Measurements from ENCODE around the gene SS18L1. TPM values are rescaled to one million over a fixed set of nuclear protein-coding genes. Genes with fewer than 3 reads are reported as not detected.

Gene SS18L1
- total RNA-seq, 1 donor from 2014 or later = 16.3 TPM

GRCh38 chr20:62177307-62177706 lies 33.7 kb downstream of the SS18L1 start:
- Mint-ChIP-seq H3K4me3 (ENCODE audit: unreplicated experiment) (no peak overlapping the region), H3K27ac (ENCODE audit: unreplicated experiment) (no peak overlapping the region), H3K9me3 (ENCODE audit: unreplicated experiment) (no peaks in the 10 kb centered on the region), H3K27me3 (ENCODE audit: low read depth, unreplicated experiment) (no peaks in the 10 kb centered on the region), H3K4me1 (ENCODE audit: low read depth, unreplicated experiment) (no peaks in the 10 kb centered on the region), H3K36me3 (ENCODE audit: low read depth, unreplicated experiment) (peaks cover 7% of the 10 kb centered on the region)
- no peak overlapping the region for H3K4me2 ChIP-seq (ENCODE audit: low read length)
- H3K79me2 ChIP-seq (ENCODE audit: insufficient read depth, low read length) = no peaks in the 10 kb centered on the region
- no peak overlapping the region for H3K9ac ChIP-seq (ENCODE audit: low read length)
- TF ChIP-seq CTCF (IDR thresholded peaks at IDR 0.05; ENCODE audit: insufficient read depth, low read depth, low read length) = no peak
- TF ChIP-seq EZH2 (IDR thresholded peaks at IDR 0.05; ENCODE audit: insufficient read depth, low read length) = no peak
- DNase-seq (ENCODE audit: low read depth) (no peak), FAIRE-seq (no peak)
- H2AFZ ChIP-seq (ENCODE audit: low read depth, low read length) = no peak overlapping the region
- no peak overlapping the region for H3K27ac ChIP-seq (ENCODE audit: low read depth, low read length)
- H3K4me1 ChIP-seq (ENCODE audit: insufficient read depth, low read length) = peaks cover 7% of the 10 kb centered on the region
- no peaks in the 10 kb centered on the region for H3K27me3 ChIP-seq (ENCODE audit: insufficient read depth, low read length)
- no peaks in the 10 kb centered on the region for H3K9me3 ChIP-seq (ENCODE audit: insufficient read depth, low read depth, low read length)
- H3K4me3 ChIP-seq (ENCODE audit: insufficient read depth, low read depth, low read length) = no peak overlapping the region
- H3K36me3 ChIP-seq (ENCODE audit: insufficient read depth, low read length) = peaks cover 8% of the 10 kb centered on the region
- H4K20me1 ChIP-seq (ENCODE audit: insufficient read depth, low read length) = no peaks in the 10 kb centered on the region

- H3K4me3 Mint-ChIP-seq (ENCODE audit: unreplicated experiment) = no peak overlapping the region
- no peak overlapping the region for H3K27ac ChIP-seq (ENCODE audit: low read depth, low read length)
Measured at GRCh38 chr20:62178316-62179161, 35.0 kb downstream of the SS18L1 start.

More at GRCh38 chr20:62178316-62179161, 35.0 kb downstream of the SS18L1 start:
- no peak overlapping the region for H3K9ac ChIP-seq (ENCODE audit: low read length)
- no peaks in the 10 kb centered on the region for H3K9me3 ChIP-seq (ENCODE audit: insufficient read depth, low read depth, low read length)
- H3K27me3 Mint-ChIP-seq (ENCODE audit: low read depth, unreplicated experiment) = no peaks in the 10 kb centered on the region
- no peak for DNase-seq (ENCODE audit: low read depth)
- no peak overlapping the region for H3K4me3 ChIP-seq (ENCODE audit: insufficient read depth, low read depth, low read length)
- H3K27ac Mint-ChIP-seq (ENCODE audit: unreplicated experiment) = no peak overlapping the region
- TF ChIP-seq EZH2 (IDR thresholded peaks at IDR 0.05; ENCODE audit: insufficient read depth, low read length) (no peak), CTCF (IDR thresholded peaks at IDR 0.05; ENCODE audit: insufficient read depth, low read depth, low read length) (no peak)
- H3K4me1 ChIP-seq (ENCODE audit: insufficient read depth, low read length) = peaks cover 9% of the 10 kb centered on the region
- H4K20me1 ChIP-seq (ENCODE audit: insufficient read depth, low read length) = no peaks in the 10 kb centered on the region
- no peaks in the 10 kb centered on the region for H3K27me3 ChIP-seq (ENCODE audit: insufficient read depth, low read length)
- no peak overlapping the region for H3K4me2 ChIP-seq (ENCODE audit: low read length)
- H3K36me3 ChIP-seq (ENCODE audit: insufficient read depth, low read length) = peaks cover 8% of the 10 kb centered on the region
- peaks cover 1% of the 10 kb centered on the region for H3K4me1 Mint-ChIP-seq (ENCODE audit: low read depth, unreplicated experiment)
- FAIRE-seq = no peak
- peaks cover 8% of the 10 kb centered on the region for H3K36me3 Mint-ChIP-seq (ENCODE audit: low read depth, unreplicated experiment)
- no peak overlapping the region for H2AFZ ChIP-seq (ENCODE audit: low read depth, low read length)
- no peaks in the 10 kb centered on the region for H3K9me3 Mint-ChIP-seq (ENCODE audit: unreplicated experiment)
- H3K79me2 ChIP-seq (ENCODE audit: insufficient read depth, low read length) = peaks cover 6% of the 10 kb centered on the region

Data from astrocyte (in vitro differentiated cells and primary cell).